Measurements from ENCODE around the gene ZNF783.

The ZNF783 gene

DNA sequence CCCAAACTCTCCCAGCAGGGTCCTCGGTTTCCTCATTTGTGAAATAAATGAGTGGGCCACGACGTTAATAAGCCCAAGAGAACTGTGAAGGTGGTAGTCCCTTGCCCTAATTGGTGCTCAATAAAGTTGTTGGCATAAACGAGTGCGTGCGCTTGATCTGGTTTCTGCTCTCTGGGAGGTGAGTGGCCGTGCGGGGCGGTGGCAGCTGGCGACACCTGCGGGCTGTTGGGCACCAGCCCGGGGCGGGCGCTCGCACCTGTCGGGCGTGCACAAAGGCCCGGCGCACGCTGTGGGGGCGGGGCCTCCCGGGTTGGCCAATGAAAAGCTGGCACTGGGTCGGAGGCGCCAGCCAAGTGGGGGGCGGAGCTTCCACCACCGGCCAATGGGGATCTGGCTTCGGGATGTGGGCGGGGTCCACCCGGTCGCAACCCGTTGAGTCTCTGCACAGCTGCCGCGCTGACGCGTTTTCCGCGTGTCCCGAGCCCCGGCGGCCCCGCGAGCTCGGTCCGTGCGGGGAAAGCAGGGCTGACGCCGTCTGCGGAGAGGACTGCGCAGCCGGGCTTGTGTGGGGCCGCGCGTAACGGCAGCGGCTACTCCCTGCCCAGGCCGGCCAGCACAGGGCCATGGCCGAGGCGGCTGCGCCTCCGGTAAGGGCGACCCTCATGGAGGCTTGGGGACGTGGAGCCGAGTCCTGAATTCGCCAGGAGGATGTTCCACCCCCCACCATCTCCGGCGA, 23.0 kb downstream of the ZNF783 start:
- Histone ChIP-seq H3K27ac (ENCODE audit: low read length) (no peak overlapping the region), H3K4me2 (ENCODE audit: low read length) (no peak overlapping the region), H4K20me1 (ENCODE audit: insufficient read depth, low read length) (0 out of 2 replicates have a peak, but pooled peaks cover 3% of the 10 kb centered on the region), H3K9ac (ENCODE audit: low read length) (no peak overlapping the region), H3K4me3 (ENCODE audit: low read length) (no peak overlapping the region), H3K9me3 (ENCODE audit: insufficient read depth, low read length) (no peaks in the 10 kb centered on the region), H3K36me3 (replicated peaks; ENCODE audit: low read depth, low read length) (peaks cover 47% of the 10 kb centered on the region), H3K4me1 (ENCODE audit: low read length) (no peaks in the 10 kb centered on the region), H3K79me2 (ENCODE audit: low read length) (no peaks in the 10 kb centered on the region), H2AFZ (ENCODE audit: low read depth, low read length) (no peak overlapping the region), H3K27me3 (ENCODE audit: low read depth, low read length) (no peaks in the 10 kb centered on the region)
- TF ChIP-seq, protein P1, sequence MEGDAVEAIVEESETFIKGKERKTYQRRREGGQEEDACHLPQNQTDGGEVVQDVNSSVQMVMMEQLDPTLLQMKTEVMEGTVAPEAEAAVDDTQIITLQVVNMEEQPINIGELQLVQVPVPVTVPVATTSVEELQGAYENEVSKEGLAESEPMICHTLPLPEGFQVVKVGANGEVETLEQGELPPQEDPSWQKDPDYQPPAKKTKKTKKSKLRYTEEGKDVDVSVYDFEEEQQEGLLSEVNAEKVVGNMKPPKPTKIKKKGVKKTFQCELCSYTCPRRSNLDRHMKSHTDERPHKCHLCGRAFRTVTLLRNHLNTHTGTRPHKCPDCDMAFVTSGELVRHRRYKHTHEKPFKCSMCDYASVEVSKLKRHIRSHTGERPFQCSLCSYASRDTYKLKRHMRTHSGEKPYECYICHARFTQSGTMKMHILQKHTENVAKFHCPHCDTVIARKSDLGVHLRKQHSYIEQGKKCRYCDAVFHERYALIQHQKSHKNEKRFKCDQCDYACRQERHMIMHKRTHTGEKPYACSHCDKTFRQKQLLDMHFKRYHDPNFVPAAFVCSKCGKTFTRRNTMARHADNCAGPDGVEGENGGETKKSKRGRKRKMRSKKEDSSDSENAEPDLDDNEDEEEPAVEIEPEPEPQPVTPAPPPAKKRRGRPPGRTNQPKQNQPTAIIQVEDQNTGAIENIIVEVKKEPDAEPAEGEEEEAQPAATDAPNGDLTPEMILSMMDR (IDR thresholded peaks at IDR 0.05; ENCODE audit: low read depth, low read length): no peak
- TF ChIP-seq EZH2phosphoT487 (IDR thresholded peaks at IDR 0.05; ENCODE audit: low read depth): no peak

DNA sequence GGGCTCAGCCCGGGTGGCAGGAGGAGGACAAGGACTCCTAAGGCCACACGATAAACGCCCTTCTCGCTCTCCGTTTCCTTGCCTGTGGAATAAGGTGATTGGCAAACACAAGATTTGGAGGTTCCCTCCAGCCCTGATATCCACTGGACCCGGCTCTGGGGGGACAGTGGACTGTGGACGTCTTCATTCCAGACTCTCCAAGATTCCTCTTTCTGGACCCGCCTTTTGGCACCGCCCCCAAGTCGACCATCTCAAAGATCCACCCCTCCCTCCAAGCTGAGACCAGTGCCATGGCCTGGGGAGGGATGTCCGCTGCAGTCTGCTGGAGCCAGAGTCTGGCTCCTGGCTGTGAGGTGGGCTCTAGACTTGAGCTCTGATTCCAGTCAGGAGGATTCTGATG, 23.6 kb downstream of the ZNF783 start:
- TF ChIP-seq, protein P1 (IDR thresholded peaks at IDR 0.05; ENCODE audit: low read depth, low read length): no peak
- no peak for TF ChIP-seq EZH2phosphoT487 (IDR thresholded peaks at IDR 0.05; ENCODE audit: low read depth)
- Histone ChIP-seq H3K4me3 (ENCODE audit: low read length) (no peak overlapping the region), H3K27ac (ENCODE audit: low read length) (no peak overlapping the region), H3K9me3 (ENCODE audit: insufficient read depth, low read length) (no peaks in the 10 kb centered on the region), H4K20me1 (ENCODE audit: insufficient read depth, low read length) (0 out of 2 replicates have a peak, but pooled peaks cover 3% of the 10 kb centered on the region), H3K79me2 (ENCODE audit: low read length) (no peaks in the 10 kb centered on the region), H3K4me1 (ENCODE audit: low read length) (no peaks in the 10 kb centered on the region), H3K36me3 (replicated peaks; ENCODE audit: low read depth, low read length) (peaks cover 47% of the 10 kb centered on the region), H3K27me3 (ENCODE audit: low read depth, low read length) (no peaks in the 10 kb centered on the region), H3K4me2 (ENCODE audit: low read length) (no peak overlapping the region), H2AFZ (ENCODE audit: low read depth, low read length) (no peak overlapping the region), H3K9ac (ENCODE audit: low read length) (no peak overlapping the region)

DNA sequence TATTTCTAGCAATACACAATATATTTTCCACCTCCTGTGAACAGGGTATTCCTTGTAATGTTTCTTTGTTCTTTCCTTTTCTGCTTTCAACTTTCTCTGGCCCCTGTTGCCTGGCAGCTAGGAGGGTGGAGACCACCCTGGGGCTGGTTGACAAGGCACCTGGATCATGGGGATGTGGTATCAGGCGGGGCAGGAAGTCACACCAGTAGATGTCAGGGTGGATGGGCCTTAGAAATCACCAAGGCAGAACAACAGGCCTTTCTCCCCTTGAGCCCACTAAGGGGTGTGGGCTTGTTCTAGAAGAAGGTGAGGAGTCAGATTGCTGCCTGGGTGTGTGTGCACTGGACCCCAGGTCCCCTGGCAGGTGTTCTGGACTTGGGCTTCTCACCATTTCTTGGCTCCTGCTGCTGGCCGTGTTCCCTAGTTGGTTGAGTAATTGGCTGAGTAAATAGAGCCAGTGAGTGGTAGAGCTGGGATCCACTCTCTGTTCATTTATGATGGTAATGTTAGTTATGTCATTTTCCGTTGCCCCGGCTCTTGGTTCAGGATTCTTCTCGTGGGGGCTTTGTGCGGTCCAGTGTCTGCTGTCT, 24.9 kb downstream of the ZNF783 start:
- Histone ChIP-seq H3K79me2 (ENCODE audit: low read length) (no peaks in the 10 kb centered on the region), H3K27ac (ENCODE audit: low read length) (no peak overlapping the region), H3K4me1 (ENCODE audit: low read length) (no peaks in the 10 kb centered on the region), H3K4me2 (ENCODE audit: low read length) (no peak overlapping the region), H3K27me3 (ENCODE audit: low read depth, low read length) (no peaks in the 10 kb centered on the region), H3K9me3 (ENCODE audit: insufficient read depth, low read length) (no peaks in the 10 kb centered on the region), H3K9ac (ENCODE audit: low read length) (no peak overlapping the region), H2AFZ (ENCODE audit: low read depth, low read length) (no peak overlapping the region), H3K4me3 (ENCODE audit: low read length) (no peak overlapping the region), H4K20me1 (ENCODE audit: insufficient read depth, low read length) (0 out of 2 replicates have a peak, but pooled peaks cover 3% of the 10 kb centered on the region), H3K36me3 (replicated peaks; ENCODE audit: low read depth, low read length) (peaks cover 46% of the 10 kb centered on the region)
- TF ChIP-seq EZH2phosphoT487 (IDR thresholded peaks at IDR 0.05; ENCODE audit: low read depth): no peak
- TF ChIP-seq, protein P1 (IDR thresholded peaks at IDR 0.05; ENCODE audit: low read depth, low read length): no peak

DNA sequence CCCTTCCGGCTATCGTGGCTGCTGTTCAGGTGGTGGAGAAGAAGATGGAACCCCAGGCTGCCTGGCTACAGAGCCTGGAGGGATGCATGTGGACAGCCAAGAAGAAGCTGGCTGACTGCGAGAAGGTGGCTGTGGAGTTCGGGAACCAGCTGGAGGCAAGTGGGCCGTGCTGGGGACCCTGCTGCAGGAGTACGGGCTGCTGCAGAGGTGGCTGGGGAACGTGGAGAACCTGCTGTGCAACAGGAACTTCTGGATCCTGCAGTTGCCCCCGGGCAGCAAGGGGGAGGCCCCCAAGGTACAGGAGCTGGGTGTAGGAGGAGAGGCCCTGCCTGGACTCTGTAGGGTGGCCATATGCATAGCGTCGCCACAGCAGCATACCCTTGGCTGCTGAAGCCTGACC, 25.6 kb downstream of the ZNF783 start:
- Histone ChIP-seq H3K36me3 (replicated peaks; ENCODE audit: low read depth, low read length) (peaks cover 45% of the 10 kb centered on the region), H3K4me1 (ENCODE audit: low read length) (no peaks in the 10 kb centered on the region), H2AFZ (ENCODE audit: low read depth, low read length) (no peak overlapping the region), H3K27me3 (ENCODE audit: low read depth, low read length) (no peaks in the 10 kb centered on the region), H3K27ac (ENCODE audit: low read length) (no peak overlapping the region), H3K4me2 (ENCODE audit: low read length) (no peak overlapping the region), H4K20me1 (ENCODE audit: insufficient read depth, low read length) (0 out of 2 replicates have a peak, but pooled peaks cover 3% of the 10 kb centered on the region), H3K4me3 (ENCODE audit: low read length) (no peak overlapping the region), H3K79me2 (ENCODE audit: low read length) (no peaks in the 10 kb centered on the region), H3K9ac (ENCODE audit: low read length) (no peak overlapping the region), H3K9me3 (ENCODE audit: insufficient read depth, low read length) (no peaks in the 10 kb centered on the region)
- TF ChIP-seq, protein P1 (IDR thresholded peaks at IDR 0.05; ENCODE audit: low read depth, low read length): no peak
- no peak for TF ChIP-seq EZH2phosphoT487 (IDR thresholded peaks at IDR 0.05; ENCODE audit: low read depth)

All from OCI-LY3 (cell line).